ENCODE results near the gene CHST11. TPM values are rescaled to one million over a fixed set of nuclear protein-coding genes. Genes with fewer than 3 reads are reported as not detected.

The CHST11 gene
- polyA plus RNA-seq, 1 donor (not counting 4 experiments of a cell fraction or from before 2014, with no cell fraction given) = 11.9 TPM

DNA sequence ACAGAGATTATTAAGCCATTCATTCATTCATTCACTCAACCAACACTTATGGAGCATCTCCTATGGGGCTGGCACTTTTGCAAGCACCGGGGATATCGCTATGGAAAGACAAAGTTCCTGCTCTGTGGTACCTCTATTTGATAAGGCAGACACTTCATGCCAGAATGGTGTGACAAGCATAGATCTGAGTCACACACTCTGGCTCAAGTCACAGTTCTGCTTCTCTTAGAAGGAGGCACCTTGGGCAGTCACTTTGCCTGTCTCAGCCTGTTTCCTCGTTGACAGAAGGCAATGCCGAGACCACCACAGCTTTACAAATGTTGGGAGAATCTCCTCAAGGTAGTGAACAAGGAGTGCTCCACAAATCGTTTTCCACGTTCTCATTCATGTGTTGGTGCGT, 296.1 kb downstream of the CHST11 start:
- dilution Hi-C loops (cut with MboI; ENCODE audit: extremely low pct_ligation_motif_present, low sequenced_read_pairs) = no loop called here
- no peak for FAIRE-seq

DNA sequence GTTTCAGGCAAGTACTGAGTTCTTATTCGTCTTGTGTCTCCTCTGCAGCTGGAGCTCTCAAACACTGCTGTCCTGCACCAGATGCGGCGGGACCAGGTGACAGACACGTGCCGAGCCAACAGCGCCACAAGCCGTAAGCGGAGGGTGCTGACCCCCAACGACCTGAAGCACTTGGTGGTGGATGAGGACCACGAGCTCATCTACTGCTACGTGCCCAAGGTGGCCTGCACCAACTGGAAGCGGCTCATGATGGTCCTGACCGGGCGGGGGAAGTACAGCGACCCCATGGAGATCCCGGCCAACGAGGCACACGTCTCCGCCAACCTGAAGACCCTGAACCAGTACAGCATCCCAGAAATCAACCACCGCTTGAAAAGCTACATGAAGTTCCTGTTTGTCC, 300.2 kb downstream of the CHST11 start:
- Histone ChIP-seq H3K4me2 (ENCODE audit: control insufficient read depth, extremely low read depth, insufficient read depth, low read depth, low read length) (no peak overlapping the region), H3K9me1 (ENCODE audit: control insufficient read depth, extremely low read depth, insufficient read depth, low read length) (no peaks in the 10 kb centered on the region), H3K36me3 (ENCODE audit: control insufficient read depth in 2 of 2, extremely low read depth in 1 of 2, insufficient read depth in 2 of 2, low read length in 2 of 2) (peaks cover 0 to 5% of the 10 kb centered on the region in 2 experiments), H2AFZ (ENCODE audit: control insufficient read depth, low read length) (no peak overlapping the region), H3K4me3 (ENCODE audit: control insufficient read depth in 2 of 3, extremely low read depth in 1 of 3, insufficient read depth in 2 of 3, low read depth in 1 of 3, low read length in 3 of 3) (no peak overlapping the region), H3K79me2 (ENCODE audit: control insufficient read depth, insufficient read depth, low read length) (no peaks in the 10 kb centered on the region), H3K27me3 (ENCODE audit: control insufficient read depth, extremely low read depth, insufficient read depth, low read length) (no peaks in the 10 kb centered on the region), H3K27ac (ENCODE audit: control insufficient read depth, insufficient read depth, low read length) (no peak overlapping the region), H3K9me3 (ENCODE audit: control insufficient read depth, low read depth, low read length) (no peaks in the 10 kb centered on the region), H3K9ac (ENCODE audit: control insufficient read depth, extremely low read depth, insufficient read depth, low read length) (no peak overlapping the region), H4K20me1 (ENCODE audit: control insufficient read depth, extremely low read depth, insufficient read depth, low read length) (no peaks in the 10 kb centered on the region), H3K4me1 (ENCODE audit: control insufficient read depth, extremely low read depth, insufficient read depth, low read length) (no peaks in the 10 kb centered on the region)
- FAIRE-seq (no peak), DNase-seq (ENCODE audit: low read depth, low spot score) (no peak)
- dilution Hi-C loops (cut with MboI; ENCODE audit: extremely low pct_ligation_motif_present, low sequenced_read_pairs) = no loop called here
- no peak for TF ChIP-seq EZH2 (IDR thresholded peaks at IDR 0.05; ENCODE audit: low read length)

More for the DNA sequence above, 296.1 kb downstream of the CHST11 start:
- no peak overlapping the region for H3K9ac ChIP-seq (ENCODE audit: control insufficient read depth, extremely low read depth, insufficient read depth, low read length)
- no peaks in the 10 kb centered on the region for H3K27me3 ChIP-seq (ENCODE audit: control insufficient read depth, extremely low read depth, insufficient read depth, low read length)
- H3K4me2 ChIP-seq (ENCODE audit: control insufficient read depth, extremely low read depth, insufficient read depth, low read depth, low read length) = no peak overlapping the region
- no peaks in the 10 kb centered on the region for H3K9me3 ChIP-seq (ENCODE audit: control insufficient read depth, low read depth, low read length)
- TF ChIP-seq, protein P1, sequence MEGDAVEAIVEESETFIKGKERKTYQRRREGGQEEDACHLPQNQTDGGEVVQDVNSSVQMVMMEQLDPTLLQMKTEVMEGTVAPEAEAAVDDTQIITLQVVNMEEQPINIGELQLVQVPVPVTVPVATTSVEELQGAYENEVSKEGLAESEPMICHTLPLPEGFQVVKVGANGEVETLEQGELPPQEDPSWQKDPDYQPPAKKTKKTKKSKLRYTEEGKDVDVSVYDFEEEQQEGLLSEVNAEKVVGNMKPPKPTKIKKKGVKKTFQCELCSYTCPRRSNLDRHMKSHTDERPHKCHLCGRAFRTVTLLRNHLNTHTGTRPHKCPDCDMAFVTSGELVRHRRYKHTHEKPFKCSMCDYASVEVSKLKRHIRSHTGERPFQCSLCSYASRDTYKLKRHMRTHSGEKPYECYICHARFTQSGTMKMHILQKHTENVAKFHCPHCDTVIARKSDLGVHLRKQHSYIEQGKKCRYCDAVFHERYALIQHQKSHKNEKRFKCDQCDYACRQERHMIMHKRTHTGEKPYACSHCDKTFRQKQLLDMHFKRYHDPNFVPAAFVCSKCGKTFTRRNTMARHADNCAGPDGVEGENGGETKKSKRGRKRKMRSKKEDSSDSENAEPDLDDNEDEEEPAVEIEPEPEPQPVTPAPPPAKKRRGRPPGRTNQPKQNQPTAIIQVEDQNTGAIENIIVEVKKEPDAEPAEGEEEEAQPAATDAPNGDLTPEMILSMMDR (optimal IDR thresholded peaks at IDR 0.05 in 1 of 3, IDR thresholded peaks at IDR 0.05 in 1 of 3, conservative IDR thresholded peaks at IDR 0.05 in 1 of 3; ENCODE audit: extremely low read depth in 1 of 3, insufficient read depth in 2 of 3, low read length in 3 of 3) = no peak
- TF ChIP-seq EZH2 (IDR thresholded peaks at IDR 0.05; ENCODE audit: low read length) = no peak
- no peak overlapping the region for H3K4me3 ChIP-seq (ENCODE audit: control insufficient read depth in 2 of 3, extremely low read depth in 1 of 3, insufficient read depth in 2 of 3, low read depth in 1 of 3, low read length in 3 of 3)
- DNase-seq (ENCODE audit: low read depth, low spot score) = no peak
- H4K20me1 ChIP-seq (ENCODE audit: control insufficient read depth, extremely low read depth, insufficient read depth, low read length) = no peaks in the 10 kb centered on the region
- H3K36me3 ChIP-seq (ENCODE audit: control insufficient read depth in 2 of 2, extremely low read depth in 1 of 2, insufficient read depth in 2 of 2, low read length in 2 of 2) = peaks cover 0 to 3% of the 10 kb centered on the region in 2 experiments
- no peak overlapping the region for H2AFZ ChIP-seq (ENCODE audit: control insufficient read depth, low read length)
- H3K79me2 ChIP-seq (ENCODE audit: control insufficient read depth, insufficient read depth, low read length) = no peaks in the 10 kb centered on the region
- H3K27ac ChIP-seq (ENCODE audit: control insufficient read depth, insufficient read depth, low read length) = no peak overlapping the region
- peaks cover 12% of the 10 kb centered on the region for H3K4me1 ChIP-seq (ENCODE audit: control insufficient read depth, extremely low read depth, insufficient read depth, low read length)
- H3K9me1 ChIP-seq (ENCODE audit: control insufficient read depth, extremely low read depth, insufficient read depth, low read length) = no peaks in the 10 kb centered on the region

DNA sequence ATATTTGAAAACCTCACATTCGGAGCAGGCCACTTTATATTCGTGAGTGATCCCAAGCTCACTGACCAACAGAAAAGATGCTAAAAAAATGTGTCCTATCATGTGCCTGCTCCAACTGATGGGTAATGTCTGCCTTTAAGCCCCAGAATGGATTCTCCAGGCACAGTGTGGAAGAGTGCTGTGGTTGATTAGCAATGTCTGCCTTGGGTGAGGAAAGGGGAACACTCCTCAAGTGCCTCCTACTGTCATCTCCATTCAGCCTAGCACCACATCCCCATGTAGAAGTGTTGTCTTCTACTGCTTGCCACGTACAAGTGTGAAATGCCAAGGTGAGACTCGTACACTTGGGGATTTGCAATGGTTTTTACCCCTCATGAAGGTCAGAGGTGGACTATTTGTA, 302.0 kb downstream of the CHST11 start:
- peaks cover 6% of the 10 kb centered on the region for H3K4me1 ChIP-seq (ENCODE audit: control insufficient read depth, extremely low read depth, insufficient read depth, low read length)
- H3K4me3 ChIP-seq (ENCODE audit: control insufficient read depth in 2 of 3, extremely low read depth in 1 of 3, insufficient read depth in 2 of 3, low read depth in 1 of 3, low read length in 3 of 3) = no peak overlapping the region
- H3K27me3 ChIP-seq (ENCODE audit: control insufficient read depth, extremely low read depth, insufficient read depth, low read length) = no peaks in the 10 kb centered on the region
- no peaks in the 10 kb centered on the region for H3K79me2 ChIP-seq (ENCODE audit: control insufficient read depth, insufficient read depth, low read length)
- no peak overlapping the region for H2AFZ ChIP-seq (ENCODE audit: control insufficient read depth, low read length)
- H3K9me3 ChIP-seq (ENCODE audit: control insufficient read depth, low read depth, low read length) = no peaks in the 10 kb centered on the region
- TF ChIP-seq EZH2 (IDR thresholded peaks at IDR 0.05; ENCODE audit: low read length) = no peak
- TF ChIP-seq, protein P1 (optimal IDR thresholded peaks at IDR 0.05 in 1 of 3, IDR thresholded peaks at IDR 0.05 in 1 of 3, conservative IDR thresholded peaks at IDR 0.05 in 1 of 3; ENCODE audit: extremely low read depth in 1 of 3, insufficient read depth in 2 of 3, low read length in 3 of 3) = no peak
- no peak overlapping the region for H3K9ac ChIP-seq (ENCODE audit: control insufficient read depth, extremely low read depth, insufficient read depth, low read length)
- H4K20me1 ChIP-seq (ENCODE audit: control insufficient read depth, extremely low read depth, insufficient read depth, low read length) = no peaks in the 10 kb centered on the region
- no peak overlapping the region for H3K27ac ChIP-seq (ENCODE audit: control insufficient read depth, insufficient read depth, low read length)
- DNase-seq (ENCODE audit: low read depth, low spot score) (no peak), FAIRE-seq (no peak)
- no peak overlapping the region for H3K4me2 ChIP-seq (ENCODE audit: control insufficient read depth, extremely low read depth, insufficient read depth, low read depth, low read length)
- H3K36me3 ChIP-seq (ENCODE audit: control insufficient read depth in 2 of 2, extremely low read depth in 1 of 2, insufficient read depth in 2 of 2, low read length in 2 of 2) = peaks cover 0 to 5% of the 10 kb centered on the region in 2 experiments
- dilution Hi-C loops (cut with MboI; ENCODE audit: extremely low pct_ligation_motif_present, low sequenced_read_pairs) = no loop called here
- no peaks in the 10 kb centered on the region for H3K9me1 ChIP-seq (ENCODE audit: control insufficient read depth, extremely low read depth, insufficient read depth, low read length)
